T-cell (primary cell): ENCODE measurements around the gene MOK. TPM values are rescaled to one million over a fixed set of nuclear protein-coding genes. Genes with fewer than 3 reads are reported as not detected.

Experiments
- ATAC-seq, 4 experiments: fragments of 200-7000 bp in 3 of 4; fragments of 150-1000 bp in 1 of 4; cut with Tn5 transposase; replicated peaks in 1 of 4; 1 replicate in 3 of 4; 2 replicates in 1 of 4; pipeline ENCODE4 v1.10.0; 2021; ENCODE audit warnings: moderate library complexity in 3 of 4, mild to moderate bottlenecking in 2 of 4, moderate number of reproducible peaks in 1 of 4
- CTCF ChIA-PET, 2 donors: fragments of 300-600 bp; sonication (Branson Sonifier 250); formaldehyde crosslinking; loops; one replicate each; lab custom pipeline; 2022; ENCODE audit warnings: antibody characterized with exemption in 2 of 2; lab: Charles Lee
- POLR2A ChIA-PET, 2 donors: fragments of 300-600 bp; sonication (Branson Sonifier 250); formaldehyde crosslinking; loops; one replicate each; lab custom pipeline; 2022; ENCODE audit warnings: antibody characterized with exemption in 2 of 2; lab: Charles Lee
- DNase-seq, 35 experiments: peaks; one replicate each; pipeline versions ENCODE4 v3.0.0 to v3.0.0-alpha.2; 2013 to 2023
- H3K27ac ChIP-seq: one replicate; pipeline ENCODE4 v1.5.1; 2013; ENCODE audit warnings: low read length
- H3K27me3 ChIP-seq, 2 experiments: replicated peaks in 1 of 2; 1 replicate in 1 of 2; 2 replicates in 1 of 2; pipeline versions ENCODE4 v1.6.1 to v1.7.0; 2013; ENCODE audit warnings: low read length in 1 of 2, mixed read lengths in 1 of 2; ENCODE audit not compliant: control insufficient read depth in 2 of 2, insufficient read depth in 2 of 2; ENCODE audit errors: extremely low read depth in 1 of 2
- H3K36me3 ChIP-seq, 2 donors: 1 replicate in 1 of 2; 2 replicates in 1 of 2; pipeline versions ENCODE4 v1.6.1 to v1.7.0; 2013; ENCODE audit warnings: low read length in 1 of 2; ENCODE audit not compliant: control insufficient read depth in 2 of 2, insufficient read depth in 1 of 2; ENCODE audit errors: extremely low read depth in 1 of 2
- H3K4me1 ChIP-seq, 2 experiments: 1 replicate in 1 of 2; 2 replicates in 1 of 2; pipeline versions ENCODE4 v1.6.1 to v1.7.0; 2013; ENCODE audit warnings: low read length in 2 of 2, mixed read lengths in 1 of 2; ENCODE audit not compliant: insufficient read depth in 2 of 2, control insufficient read depth in 1 of 2; ENCODE audit errors: extremely low read depth in 1 of 2
- H3K4me3 ChIP-seq, 2 donors: 1 replicate in 1 of 2; 2 replicates in 1 of 2; pipeline versions ENCODE4 v1.5.1 to v1.7.0; 2013; ENCODE audit warnings: mild to moderate bottlenecking in 2 of 2, low read length in 1 of 2, moderate library complexity in 1 of 2; ENCODE audit not compliant: control insufficient read depth in 1 of 2; ENCODE audit errors: extremely low read depth in 1 of 2
- H3K9me3 ChIP-seq: 2 replicates; pipeline ENCODE4 v1.7.0; 2013
- H3K27ac Mint-ChIP-seq, 2 donors: one replicate each; pipeline ENCODE4 v1.8.0; 2020 to 2021; ENCODE audit warnings: mild to moderate bottlenecking in 2 of 2, mixed read lengths in 2 of 2
- H3K27me3 Mint-ChIP-seq, 2 donors: one replicate each; pipeline ENCODE4 v1.8.0; 2021 to 2022; ENCODE audit warnings: mixed read lengths in 2 of 2
- H3K36me3 Mint-ChIP-seq: one replicate; pipeline ENCODE4 v1.8.0; 2021; ENCODE audit warnings: mixed read lengths
- H3K4me1 Mint-ChIP-seq, 3 donors: one replicate each; pipeline ENCODE4 v1.8.0; 2020 to 2022; ENCODE audit warnings: mixed read lengths in 3 of 3, mild to moderate bottlenecking in 1 of 3
- H3K4me3 Mint-ChIP-seq, 3 donors: one replicate each; pipeline ENCODE4 v1.8.0; 2020 to 2022; ENCODE audit warnings: mild to moderate bottlenecking in 3 of 3, mixed read lengths in 3 of 3, moderate library complexity in 3 of 3
- H3K9me3 Mint-ChIP-seq, 3 donors: one replicate each; pipeline ENCODE4 v1.8.0; 2020 to 2022; ENCODE audit warnings: mixed read lengths in 3 of 3
- WGBS: methylation state at CpG from one replicate; pipeline ENCODE4 v1.1.5; 2013; ENCODE audit warnings: missing lambda C conversion rate; ENCODE audit not compliant: insufficient coverage; 5-methylcytosine and 5-hydroxymethylcytosine counted together
- total RNA-seq, 35 experiments: library from RNA in 6 of 35; stranded (reverse) in 6 of 35; fragments of 120-200 nt in 1 of 35; gene quantifications; one replicate each; pipeline versions ENCODE4 v1.2.1 to v1.2.4 and lab custom pipeline; 2013 to 2026

The MOK gene
- total RNA-seq, 5 donors from 2014 or later (not counting 1 experiment from before 2014, with no cell fraction given): 0.77 to 4.1 (median 1.9) TPM

GRCh38 chr14:102277874-102278630 is 26.9 kb downstream of the MOK start:
- no peak overlapping the region for H3K4me3 ChIP-seq
- H3K9me3 ChIP-seq: no peaks in the 10 kb centered on the region
- no peak overlapping the region for H3K4me3 Mint-ChIP-seq
- ChIA-PET CTCF (no interaction called here), POLR2A (no interaction called here)
- no peaks in the 10 kb centered on the region for H3K9me3 Mint-ChIP-seq
- DNase-seq: no peak
- no peaks in the 10 kb centered on the region for H3K4me1 Mint-ChIP-seq
- H3K27me3 ChIP-seq: no peaks in the 10 kb centered on the region
- no peaks in the 10 kb centered on the region for H3K27me3 Mint-ChIP-seq
- H3K27ac Mint-ChIP-seq: no peak overlapping the region
- H3K27ac ChIP-seq: no peak overlapping the region
- H3K36me3 Mint-ChIP-seq: peaks cover 2% of the 10 kb centered on the region
- no peaks in the 10 kb centered on the region for H3K4me1 ChIP-seq
- ATAC-seq: no peak
- no peaks in the 10 kb centered on the region for H3K36me3 ChIP-seq
- WGBS: 68% methylated on average over 3 of the region's 7 CpGs

DNA sequence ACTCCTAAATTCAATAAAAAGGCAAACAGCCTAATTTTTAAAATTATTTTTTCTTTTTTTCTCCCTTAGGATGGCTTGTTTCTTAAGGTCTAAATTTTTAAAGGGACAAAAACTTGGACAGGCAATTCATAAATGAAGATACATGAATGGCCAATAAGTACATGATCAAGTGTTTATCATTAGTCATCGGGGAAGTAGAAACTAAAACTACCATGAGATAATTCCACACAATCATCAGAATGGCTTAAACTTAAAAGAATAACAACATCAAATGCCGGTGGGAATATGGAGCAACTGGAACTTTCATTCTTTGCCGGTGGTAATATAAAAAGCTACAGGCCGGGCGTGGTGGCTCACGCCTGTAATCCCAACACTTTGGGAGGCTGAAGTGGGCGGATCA is 29.1 kb downstream of the MOK start:
- Histone ChIP-seq H3K36me3 (no peaks in the 10 kb centered on the region), H3K27ac (no peak overlapping the region), H3K27me3 (no peaks in the 10 kb centered on the region), H3K4me3 (no peak overlapping the region), H3K4me1 (no peaks in the 10 kb centered on the region), H3K9me3 (no peaks in the 10 kb centered on the region)
- Mint-ChIP-seq H3K4me3 (no peak overlapping the region), H3K36me3 (peaks cover 2% of the 10 kb centered on the region), H3K27me3 (no peaks in the 10 kb centered on the region), H3K4me1 (no peaks in the 10 kb centered on the region), H3K27ac (no peak overlapping the region), H3K9me3 (no peaks in the 10 kb centered on the region)
- ATAC-seq (no peak), DNase-seq (no peak)
- POLR2A ChIA-PET: no interaction called here
- CTCF ChIA-PET: interaction anchor here in 1 of 2 donors (0.6 kb wide), 1 partner anchor 1460 kb away, joined by 3 read pairs; no protein-coding TSS in a partner anchor
- no CpG with 5 or more reads among the region's 7 CpGs for WGBS

DNA sequence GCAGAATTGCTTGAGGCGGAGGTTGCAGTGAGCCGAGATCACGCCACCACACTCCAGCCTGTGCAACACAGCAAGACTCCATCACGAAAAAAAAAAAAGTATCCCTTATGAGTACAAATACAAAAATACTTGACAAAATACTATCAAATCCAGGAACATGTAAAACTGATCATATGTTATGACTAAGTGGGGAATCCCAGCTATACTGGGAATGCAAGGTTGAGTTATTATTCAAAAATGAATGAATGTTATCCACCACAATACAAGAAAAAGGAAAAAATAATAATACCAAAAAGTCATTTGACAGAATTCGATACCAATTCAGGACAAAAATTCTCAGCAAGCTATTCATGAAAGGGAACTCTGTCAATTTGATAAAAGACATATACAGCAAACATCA is 32.6 kb downstream of the MOK start:
- H3K9me3 ChIP-seq: no peaks in the 10 kb centered on the region
- H3K9me3 Mint-ChIP-seq: no peaks in the 10 kb centered on the region
- WGBS: no CpG with 5 or more reads among the region's 5 CpGs
- no peak overlapping the region for H3K27ac Mint-ChIP-seq
- POLR2A ChIA-PET: no interaction called here
- H3K36me3 Mint-ChIP-seq: no peaks in the 10 kb centered on the region
- H3K27ac ChIP-seq: no peak overlapping the region
- no peak overlapping the region for H3K4me3 Mint-ChIP-seq
- H3K4me1 Mint-ChIP-seq: no peaks in the 10 kb centered on the region
- H3K27me3 ChIP-seq: peaks cover 0 to 3% of the 10 kb centered on the region in 2 experiments
- H3K4me3 ChIP-seq: no peak overlapping the region
- CTCF ChIA-PET: no interaction called here
- ATAC-seq: no peak
- no peaks in the 10 kb centered on the region for H3K4me1 ChIP-seq
- H3K27me3 Mint-ChIP-seq: peaks cover 0 to 2% of the 10 kb centered on the region in 2 donors
- H3K36me3 ChIP-seq: no peaks in the 10 kb centered on the region
- DNase-seq: no peak

DNA sequence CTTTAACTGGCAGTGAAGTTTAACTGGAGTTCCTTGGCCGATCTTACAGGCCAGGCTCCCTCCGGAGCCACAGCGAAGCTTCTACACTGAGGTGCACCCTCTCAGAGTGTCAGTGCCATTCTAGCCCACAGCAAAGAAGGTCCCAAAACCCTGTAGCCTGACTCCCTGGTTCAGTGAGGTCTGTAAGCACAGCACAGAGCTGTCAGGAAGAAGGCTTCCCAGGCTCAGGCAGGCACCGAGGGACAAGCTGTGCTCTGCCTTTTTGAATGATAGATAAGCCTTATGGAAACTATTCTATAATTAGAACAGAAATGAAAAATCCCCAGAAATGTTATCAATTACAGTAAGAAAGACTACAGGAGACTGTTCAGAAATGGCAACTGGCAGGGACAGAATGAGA is 40.2 kb downstream of the MOK start:
- H3K9me3 ChIP-seq: no peaks in the 10 kb centered on the region
- ChIA-PET POLR2A (interaction anchor here in 1 of 2 donors (0.6 kb wide), 1 partner anchor 173 kb away, joined by 3 read pairs; no protein-coding TSS in a partner anchor), CTCF (interaction anchor here in 1 of 2 donors (0.6 kb wide), 1 partner anchor 20 kb away, joined by 4 read pairs; no protein-coding TSS in a partner anchor)
- H3K27ac Mint-ChIP-seq: no peak overlapping the region
- H3K27me3 ChIP-seq: no peaks in the 10 kb centered on the region
- H3K4me3 ChIP-seq: no peak overlapping the region
- H3K4me3 Mint-ChIP-seq: no peak overlapping the region
- peaks cover 0 to 2% of the 10 kb centered on the region in 2 donors for H3K27me3 Mint-ChIP-seq
- ATAC-seq (no peak), DNase-seq (no peak)
- no peaks in the 10 kb centered on the region for H3K36me3 Mint-ChIP-seq
- no peaks in the 10 kb centered on the region for H3K4me1 ChIP-seq
- no peaks in the 10 kb centered on the region for H3K4me1 Mint-ChIP-seq
- no peak overlapping the region for H3K27ac ChIP-seq
- no peaks in the 10 kb centered on the region for H3K36me3 ChIP-seq
- H3K9me3 Mint-ChIP-seq: no peaks in the 10 kb centered on the region
- 89% methylated on average over 3 of the region's 4 CpGs for WGBS

GRCh38 chr14:102264355-102264754 is 40.6 kb downstream of the MOK start:
- Mint-ChIP-seq H3K4me1 (no peaks in the 10 kb centered on the region), H3K27ac (no peak overlapping the region), H3K9me3 (no peaks in the 10 kb centered on the region), H3K4me3 (no peak overlapping the region), H3K36me3 (no peaks in the 10 kb centered on the region), H3K27me3 (peaks cover 0 to 2% of the 10 kb centered on the region in 2 donors)
- H3K4me1 ChIP-seq: no peaks in the 10 kb centered on the region
- H3K27me3 ChIP-seq: no peaks in the 10 kb centered on the region
- H3K9me3 ChIP-seq: no peaks in the 10 kb centered on the region
- CTCF ChIA-PET: interaction anchor here in 1 of 2 donors (0.6 kb wide), 1 partner anchor 20 kb away, joined by 4 read pairs; no protein-coding TSS in a partner anchor
- no peak overlapping the region for H3K4me3 ChIP-seq
- POLR2A ChIA-PET: no interaction called here
- no peaks in the 10 kb centered on the region for H3K36me3 ChIP-seq
- ATAC-seq (no peak), DNase-seq (no peak)
- WGBS: 54% methylated on average over 2 of the region's 8 CpGs
- H3K27ac ChIP-seq: no peak overlapping the region

- CTCF ChIA-PET: no interaction called here
- 63% methylated on average over 5 of the region's 7 CpGs for WGBS
- no peaks in the 10 kb centered on the region for H3K36me3 ChIP-seq
- no peaks in the 10 kb centered on the region for H3K4me1 ChIP-seq
- Mint-ChIP-seq H3K4me1 (no peaks in the 10 kb centered on the region), H3K4me3 (no peak overlapping the region), H3K9me3 (no peaks in the 10 kb centered on the region), H3K27me3 (peaks cover 0 to 2% of the 10 kb centered on the region in 2 donors), H3K27ac (no peak overlapping the region), H3K36me3 (no peaks in the 10 kb centered on the region)
- POLR2A ChIA-PET: no interaction called here
- H3K9me3 ChIP-seq: no peaks in the 10 kb centered on the region
- no peak overlapping the region for H3K4me3 ChIP-seq
- ATAC-seq: no peak
- no peak overlapping the region for H3K27ac ChIP-seq
- H3K27me3 ChIP-seq: no peaks in the 10 kb centered on the region
- no peak for DNase-seq
Observed at GRCh38 chr14:102262929-102263462, 42.0 kb downstream of the MOK start.
